ENCODE data around the gene ZNF639. TPM values are rescaled to one million over a fixed set of nuclear protein-coding genes. Genes with fewer than 3 reads are reported as not detected.
A peak's percentile ranks its signal among the peaks of the same experiment; 100 is the strongest.

ZNF639 gene
- total RNA-seq, 4 donors from 2014 or later = 59.0 to 97.4 (median 76.4) TPM

DNA sequence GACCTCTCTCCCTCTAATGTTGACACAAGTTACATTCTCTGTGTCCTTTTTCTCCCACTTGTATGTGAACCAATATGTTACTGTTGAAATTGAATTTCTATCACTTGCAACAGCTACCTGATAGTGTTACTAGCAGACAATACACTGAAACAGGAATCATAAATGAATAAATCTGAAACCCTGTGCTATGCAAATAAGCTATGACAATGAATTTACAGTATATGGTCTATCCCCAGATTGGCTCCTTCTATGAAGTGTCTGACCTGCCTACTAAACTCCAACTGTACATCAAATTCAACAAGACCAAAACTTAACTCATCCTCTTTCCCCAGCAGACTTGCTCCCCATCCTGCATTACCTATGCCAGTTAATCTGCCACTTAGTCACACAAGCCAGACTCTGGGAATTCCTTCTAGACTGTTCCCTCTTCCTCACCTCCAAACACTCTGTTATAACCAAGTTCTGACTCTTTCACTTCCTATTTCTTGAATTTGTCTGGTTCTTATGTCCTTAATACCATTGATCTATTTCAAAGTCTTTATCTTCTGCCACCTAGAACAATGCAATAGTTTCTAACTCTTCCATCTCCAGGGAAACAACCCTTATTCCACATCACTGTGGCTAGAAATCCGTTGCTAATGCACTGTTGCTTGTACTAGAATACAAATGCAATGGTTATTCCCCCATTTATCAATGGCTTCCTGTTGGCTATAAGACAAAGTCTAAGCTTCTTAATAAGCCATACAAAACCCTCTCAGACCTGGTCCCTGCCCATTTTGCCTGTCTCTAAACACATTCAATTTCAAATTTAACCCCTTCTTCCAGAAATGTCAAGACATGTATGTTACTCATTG lies 13.4 kb upstream of the ZNF639 start:
- Histone ChIP-seq H3K27ac (no peak overlapping the region), H3K4me3 (replicated peaks in 1 of 3) (no peak overlapping the region), H3K27me3 (no peaks in the 10 kb centered on the region), H3K4me1 (no peaks in the 10 kb centered on the region), H3K36me3 (no peaks in the 10 kb centered on the region), H3K9me3 (no peaks in the 10 kb centered on the region)
- no peak for DNase-seq
- WGBS, 2 donors = 56 to 78% methylated on average over 1 of the region's 1 CpG
- intact Hi-C loops (cut with DNase I) = loop anchor here (10.0 kb wide), 1 partner anchor 205 kb away; no protein-coding TSS in a partner anchor
- TF ChIP-seq, protein P1, sequence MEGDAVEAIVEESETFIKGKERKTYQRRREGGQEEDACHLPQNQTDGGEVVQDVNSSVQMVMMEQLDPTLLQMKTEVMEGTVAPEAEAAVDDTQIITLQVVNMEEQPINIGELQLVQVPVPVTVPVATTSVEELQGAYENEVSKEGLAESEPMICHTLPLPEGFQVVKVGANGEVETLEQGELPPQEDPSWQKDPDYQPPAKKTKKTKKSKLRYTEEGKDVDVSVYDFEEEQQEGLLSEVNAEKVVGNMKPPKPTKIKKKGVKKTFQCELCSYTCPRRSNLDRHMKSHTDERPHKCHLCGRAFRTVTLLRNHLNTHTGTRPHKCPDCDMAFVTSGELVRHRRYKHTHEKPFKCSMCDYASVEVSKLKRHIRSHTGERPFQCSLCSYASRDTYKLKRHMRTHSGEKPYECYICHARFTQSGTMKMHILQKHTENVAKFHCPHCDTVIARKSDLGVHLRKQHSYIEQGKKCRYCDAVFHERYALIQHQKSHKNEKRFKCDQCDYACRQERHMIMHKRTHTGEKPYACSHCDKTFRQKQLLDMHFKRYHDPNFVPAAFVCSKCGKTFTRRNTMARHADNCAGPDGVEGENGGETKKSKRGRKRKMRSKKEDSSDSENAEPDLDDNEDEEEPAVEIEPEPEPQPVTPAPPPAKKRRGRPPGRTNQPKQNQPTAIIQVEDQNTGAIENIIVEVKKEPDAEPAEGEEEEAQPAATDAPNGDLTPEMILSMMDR (IDR thresholded peaks at IDR 0.05) = no peak
- TF ChIP-seq POLR2A (IDR thresholded peaks at IDR 0.05) = no peak

DNA sequence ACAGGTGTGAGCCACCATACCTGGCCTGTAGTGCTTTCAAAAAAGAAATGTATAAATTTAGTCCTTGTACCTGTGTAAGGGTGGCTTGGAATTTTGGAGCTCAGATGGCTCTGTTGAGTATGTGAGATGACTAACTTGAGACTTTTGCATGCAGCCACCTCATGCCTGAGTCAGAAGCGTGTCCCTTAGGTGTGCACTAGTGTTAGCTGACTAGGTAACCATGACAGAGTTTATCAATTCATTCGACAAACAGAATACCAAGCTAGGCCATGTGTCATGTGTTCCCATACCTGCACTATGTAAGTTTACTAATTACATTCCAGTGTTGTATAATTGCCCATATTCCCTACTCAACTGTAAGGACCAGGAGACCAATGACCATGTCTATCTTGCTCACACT lies 4.0 kb upstream of the ZNF639 start:
- intact Hi-C loops (cut with DNase I) = loop anchor here (5.0 to 10.0 kb wide), 2 partner anchors 214 to 302 kb away; no protein-coding TSS in a partner anchor

DNA sequence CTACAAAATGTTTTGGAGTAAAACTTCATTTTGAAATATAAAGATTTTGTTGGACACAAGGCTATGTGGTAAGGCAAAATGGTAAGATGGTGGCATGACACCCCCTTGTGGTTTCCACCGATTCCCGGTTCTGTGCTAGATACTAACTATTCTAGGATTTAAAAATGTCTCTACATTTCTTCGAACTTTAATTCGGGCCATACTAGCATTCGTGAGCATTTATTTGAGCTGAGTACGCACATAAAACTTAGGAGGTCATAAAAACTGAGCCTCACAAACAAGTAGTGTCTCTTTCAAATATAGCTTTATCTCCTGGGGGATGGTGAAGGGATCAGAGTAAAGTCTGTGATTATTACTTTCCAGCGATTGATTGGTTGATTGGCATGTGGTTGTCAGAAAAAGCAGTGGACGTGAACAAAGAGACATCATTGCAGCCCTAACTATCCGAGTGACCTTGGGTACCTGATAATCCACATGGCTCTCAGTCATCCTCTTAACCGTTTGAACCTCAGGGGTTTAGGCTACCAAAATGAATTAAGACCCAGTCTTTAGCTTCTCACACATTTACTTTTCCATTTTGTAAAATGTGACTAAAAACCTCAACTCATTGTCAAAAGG lies 1.1 kb upstream of the ZNF639 start:
- no peaks in the 10 kb centered on the region for H3K9me3 ChIP-seq
- peak overlapping the region in 1 of 3 donors; percentile 97 for H3K27ac ChIP-seq
- DNase-seq = no peak
- no peaks in the 10 kb centered on the region for H3K27me3 ChIP-seq
- no peak for TF ChIP-seq POLR2A (IDR thresholded peaks at IDR 0.05)
- TF ChIP-seq, protein P1 (IDR thresholded peaks at IDR 0.05) = peak in 3 of 6 experiments; percentile 21 to 33 (median 27)
- intact Hi-C loops (cut with DNase I) = loop anchor here (5.0 kb wide), 1 partner anchor 174 kb away; the partner anchor contains the start of gene PIK3CA
- H3K4me3 ChIP-seq (replicated peaks in 1 of 3) = no peak overlapping the region
- H3K36me3 ChIP-seq = peaks cover 0 to 5% of the 10 kb centered on the region in 2 donors
- WGBS, 2 donors = 45 to 50% methylated on average over 10 of the region's 10 CpGs
- H3K4me1 ChIP-seq = peaks cover 9 to 12% of the 10 kb centered on the region in 2 donors

More for the DNA sequence above, 4.0 kb upstream of the ZNF639 start:
- no peaks in the 10 kb centered on the region for H3K36me3 ChIP-seq
- H3K27me3 ChIP-seq = no peaks in the 10 kb centered on the region
- H3K9me3 ChIP-seq = no peaks in the 10 kb centered on the region
- WGBS, 2 donors = 89 to 93% methylated on average over 2 of the region's 2 CpGs
- no peak overlapping the region for H3K27ac ChIP-seq
- no peaks in the 10 kb centered on the region for H3K4me1 ChIP-seq
- H3K4me3 ChIP-seq (replicated peaks in 1 of 3) = no peak overlapping the region
- no peak for DNase-seq
- TF ChIP-seq, protein P1 (IDR thresholded peaks at IDR 0.05) = no peak
- TF ChIP-seq POLR2A (IDR thresholded peaks at IDR 0.05) = no peak

DNA sequence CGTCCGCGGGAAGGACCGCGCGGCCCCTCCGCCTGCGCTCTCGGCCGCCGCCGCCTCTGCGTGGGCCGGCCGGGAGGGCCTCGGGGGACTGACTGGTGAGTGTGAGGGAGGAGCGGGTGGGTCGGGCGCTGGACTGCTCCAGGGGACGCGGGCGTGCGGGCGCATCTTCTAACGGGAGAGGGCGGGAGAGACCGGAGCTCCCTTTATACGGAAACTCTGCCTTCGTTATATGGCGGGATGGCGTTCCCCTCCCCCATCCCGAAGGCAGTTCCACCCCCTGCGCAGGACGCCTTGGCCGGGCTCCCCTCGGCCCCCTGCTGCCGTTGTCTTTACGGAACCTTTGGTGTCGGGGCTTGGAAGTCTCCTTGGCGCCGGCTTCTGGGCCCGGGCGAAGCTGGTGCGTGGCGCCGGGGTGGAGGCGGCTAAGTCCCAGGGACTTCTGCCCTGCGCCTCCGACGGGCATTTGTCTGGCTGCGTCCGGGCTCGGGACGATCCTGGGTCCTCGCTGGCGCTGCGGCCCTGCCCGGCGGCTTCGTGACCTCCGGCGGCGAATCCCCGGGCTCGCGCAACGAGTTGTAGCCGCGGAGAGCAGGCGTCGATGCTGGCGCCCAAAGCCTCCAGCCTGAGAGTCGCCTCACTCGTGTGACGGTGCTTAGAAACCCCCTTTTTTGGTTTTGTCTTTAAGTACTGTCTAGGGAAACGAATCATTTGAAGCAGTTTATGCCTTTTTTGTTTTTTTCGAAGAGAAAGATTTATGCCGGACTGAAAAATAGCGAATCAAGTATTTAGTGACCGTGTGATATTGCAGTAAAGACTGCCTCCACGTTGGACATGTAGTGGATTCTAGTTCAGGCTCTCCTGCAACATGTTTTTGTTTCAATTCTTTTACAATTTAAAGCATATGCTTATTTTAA lies 623 bp downstream of the ZNF639 start:
- 1% methylated on average over 42 to 43 of the region's 81 CpGs for WGBS, 2 donors
- peak; percentile 71 to 72 for DNase-seq
- H3K27ac ChIP-seq = peak overlapping the region; percentile 97 to 99 (median 98)
- intact Hi-C loops (cut with DNase I) = loop anchor here (5.0 kb wide), 1 partner anchor 176 kb away; the partner anchor contains the start of gene PIK3CA
- H3K4me1 ChIP-seq = peaks cover 9 to 12% of the 10 kb centered on the region in 2 donors
- peak in 1 of 2 donors; percentile 22 for TF ChIP-seq POLR2A (IDR thresholded peaks at IDR 0.05)
- TF ChIP-seq, protein P1 (IDR thresholded peaks at IDR 0.05) = no peak
- H3K27me3 ChIP-seq = no peaks in the 10 kb centered on the region
- H3K36me3 ChIP-seq = peaks cover 3 to 5% of the 10 kb centered on the region in 2 donors
- H3K9me3 ChIP-seq = no peaks in the 10 kb centered on the region
- peak overlapping the region; percentile 55 to 85 (median 83) for H3K4me3 ChIP-seq (replicated peaks in 1 of 3)

All from thyroid gland (tissue), 4 donors.